GM19468 (cell line): ENCODE results near the gene MAP6D1.

ENCODE experiments used
- ATAC-seq: cut with Tn5 transposase; IDR thresholded peaks from one replicate; pipeline ENCODE4 v1.9.1; 2021; ENCODE audit warnings: mild to moderate bottlenecking, moderate library complexity, moderate number of reproducible peaks; ENCODE audit not compliant: unreplicated experiment; ENCODE audit errors: extremely low read depth

Gene MAP6D1

GRCh38 chr3:183824761-183825455 is 469 bp downstream of the MAP6D1 start:
- no peak for ATAC-seq

- ATAC-seq = no peak
These were observed 1.4 kb downstream of the MAP6D1 start for GRCh38 chr3:183823963-183824362.

GRCh38 chr3:183822631-183823030 is 2.7 kb downstream of the MAP6D1 start:
- no peak for ATAC-seq

- no peak for ATAC-seq
These were observed 5.5 kb downstream of the MAP6D1 start for GRCh38 chr3:183819831-183820230.

GRCh38 chr3:183818706-183819624 is 6.4 kb downstream of the MAP6D1 start:
- no peak for ATAC-seq

GRCh38 chr3:183818041-183818620 is 7.2 kb downstream of the MAP6D1 start:
- ATAC-seq = no peak

- ATAC-seq = no peak
These were observed 7.7 kb downstream of the MAP6D1 start for GRCh38 chr3:183817639-183818038.

- ATAC-seq = no peak
These were observed 8.5 kb downstream of the MAP6D1 start for GRCh38 chr3:183816681-183817510.

GRCh38 chr3:183815951-183816475 is 9.4 kb downstream of the MAP6D1 start:
- ATAC-seq = no peak

GRCh38 chr3:183815563-183815940 is 9.8 kb downstream of the MAP6D1 start:
- ATAC-seq = no peak

GRCh38 chr3:183814240-183814639 is 11.1 kb downstream of the MAP6D1 start:
- no peak for ATAC-seq

GRCh38 chr3:183812761-183813445 is 12.5 kb downstream of the MAP6D1 start:
- no peak for ATAC-seq

GRCh38 chr3:183811638-183812037 is 13.7 kb downstream of the MAP6D1 start:
- no peak for ATAC-seq

- no peak for ATAC-seq
These were observed 14.5 kb downstream of the MAP6D1 start for GRCh38 chr3:183810643-183811594.

- ATAC-seq = no peak
These were observed 16.1 kb downstream of the MAP6D1 start for GRCh38 chr3:183809270-183809669.

- no peak for ATAC-seq
These were observed 17.0 kb downstream of the MAP6D1 start for GRCh38 chr3:183808355-183808754.

- no peak for ATAC-seq
These were observed 17.5 kb downstream of the MAP6D1 start for GRCh38 chr3:183807881-183808280.

GRCh38 chr3:183807209-183807728 is 18.1 kb downstream of the MAP6D1 start:
- ATAC-seq = no peak
